GM19372 (cell line): Measurements from ENCODE around the gene MICOS13.
"Not testable (repeated sequence)": the region's sequence is repeated elsewhere in the genome, so short reads cannot be mapped to it uniquely, and the experiment has no call there.

Experiments
- ATAC-seq: cut with Tn5 transposase; IDR thresholded peaks from one replicate; pipeline ENCODE4 v1.9.1; 2021; ENCODE audit warnings: mild to moderate bottlenecking, low read depth, moderate library complexity; ENCODE audit not compliant: unreplicated experiment

Gene MICOS13

DNA sequence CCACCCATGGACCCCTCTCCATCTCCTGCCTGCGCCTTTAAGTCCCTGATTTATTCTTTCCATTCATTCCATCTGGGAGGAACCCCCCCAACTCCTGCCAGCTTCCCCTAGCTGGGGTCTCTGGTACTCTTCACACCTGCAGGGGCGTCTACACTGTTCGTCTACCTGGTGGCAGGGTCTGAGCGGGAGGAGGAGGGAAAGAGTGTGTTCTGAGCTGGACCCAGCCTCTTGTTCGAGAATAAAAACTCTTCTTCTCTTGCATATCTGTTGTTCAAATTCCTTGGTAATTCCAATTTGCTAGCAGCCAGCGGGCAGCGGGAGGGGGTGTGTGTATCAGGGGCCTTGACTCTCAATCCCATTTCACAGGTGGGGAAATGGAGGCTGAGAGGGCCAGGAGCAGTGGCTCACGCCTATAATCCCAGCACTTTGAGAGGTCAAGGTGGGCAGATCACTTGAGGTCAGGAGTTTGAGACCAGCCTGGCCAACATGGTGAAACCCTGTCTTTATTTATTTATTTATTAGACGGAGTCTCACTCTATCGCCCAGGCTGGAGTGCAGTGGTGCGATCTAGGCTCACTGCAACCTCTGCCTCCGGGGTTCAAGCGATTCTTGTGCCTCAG is 8.1 kb upstream of the MICOS13 start:
- ATAC-seq: not testable (repeated sequence)

DNA sequence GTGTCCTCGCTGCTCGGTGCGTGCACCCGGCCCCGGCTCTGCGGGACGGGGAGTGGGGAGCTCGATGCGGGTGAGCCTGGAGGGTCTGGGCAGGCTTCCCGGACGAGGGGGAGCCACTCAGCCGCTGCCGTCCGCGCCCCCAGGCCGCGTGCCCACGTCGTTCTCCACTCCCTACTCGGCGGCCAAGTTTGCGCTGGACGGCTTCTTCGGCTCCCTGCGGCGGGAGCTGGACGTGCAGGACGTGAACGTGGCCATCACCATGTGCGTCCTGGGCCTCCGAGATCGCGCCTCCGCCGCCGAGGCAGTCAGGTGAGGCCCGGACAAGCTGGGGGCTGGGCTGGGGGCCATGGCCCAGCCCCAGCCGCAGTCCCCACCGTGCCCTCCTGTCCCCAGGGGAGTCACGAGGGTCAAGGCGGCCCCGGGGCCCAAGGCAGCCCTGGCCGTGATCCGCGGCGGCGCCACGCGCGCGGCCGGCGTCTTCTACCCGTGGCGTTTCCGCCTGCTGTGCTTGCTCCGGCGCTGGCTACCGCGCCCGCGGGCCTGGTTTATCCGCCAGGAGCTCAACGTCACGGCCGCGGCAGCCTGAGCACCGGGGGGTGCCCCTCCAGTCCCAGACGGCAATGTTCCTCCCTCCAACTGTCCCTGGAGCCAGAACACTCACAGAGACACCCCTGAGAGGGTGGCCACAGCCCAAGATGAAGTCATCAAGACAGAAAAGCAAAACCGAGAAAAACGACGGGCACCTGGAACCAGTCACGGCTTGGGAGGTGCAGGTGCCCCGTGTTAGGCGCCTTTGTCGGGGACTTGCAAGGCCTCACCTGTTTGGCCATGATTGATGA is 7.3 kb upstream of the MICOS13 start:
- no peak for ATAC-seq

DNA sequence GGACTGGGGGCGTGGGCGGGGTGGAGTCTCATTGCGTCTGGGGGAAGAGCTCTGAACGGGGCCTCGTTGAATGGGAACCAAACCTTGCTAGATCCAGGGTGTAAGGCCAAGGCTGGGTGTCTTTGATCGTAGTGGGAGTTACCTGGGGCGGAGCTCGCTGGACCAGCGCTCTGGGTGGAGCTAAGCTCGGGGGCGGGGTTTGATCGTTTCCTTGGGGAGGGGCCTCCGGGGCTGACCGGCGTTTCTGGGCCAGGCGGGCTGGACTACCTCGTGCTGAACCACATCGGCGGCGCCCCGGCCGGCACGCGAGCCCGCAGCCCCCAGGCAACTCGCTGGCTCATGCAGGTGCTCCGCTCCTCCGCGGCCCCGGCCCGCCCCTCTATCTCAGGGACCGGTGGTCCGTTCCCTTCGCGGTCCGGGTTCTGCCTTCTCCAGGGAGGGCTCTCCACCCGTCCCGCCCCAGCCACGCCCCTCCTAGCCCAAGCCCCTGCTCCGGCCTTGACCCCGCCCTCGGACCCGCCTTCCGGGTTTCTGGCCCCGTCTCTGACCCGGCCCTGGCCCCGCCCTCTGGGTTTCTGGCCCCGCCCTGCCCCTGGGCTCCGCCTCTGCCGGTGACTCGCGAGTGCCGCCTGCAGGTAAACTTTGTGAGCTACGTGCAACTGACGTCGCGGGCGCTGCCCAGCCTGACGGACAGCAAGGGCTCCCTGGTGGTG is 6.5 kb upstream of the MICOS13 start:
- ATAC-seq: peak; percentile 53

DNA sequence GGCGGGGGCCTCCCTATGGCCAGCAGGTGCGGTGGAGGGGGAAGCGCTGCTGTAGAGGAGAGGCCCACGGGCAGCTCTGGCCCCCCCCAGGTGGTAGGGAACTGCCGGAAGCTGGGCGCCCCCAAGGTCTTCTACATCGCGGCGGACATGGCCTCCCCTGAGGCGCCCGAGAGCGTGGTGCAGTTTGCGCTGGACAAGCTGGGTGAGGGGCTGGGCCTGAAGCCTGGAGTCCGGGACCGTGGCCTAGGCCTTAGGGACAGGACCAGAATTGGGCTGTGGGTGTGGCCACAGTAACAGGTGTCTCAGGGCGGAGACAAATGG is 6.0 kb upstream of the MICOS13 start:
- no peak for ATAC-seq

DNA sequence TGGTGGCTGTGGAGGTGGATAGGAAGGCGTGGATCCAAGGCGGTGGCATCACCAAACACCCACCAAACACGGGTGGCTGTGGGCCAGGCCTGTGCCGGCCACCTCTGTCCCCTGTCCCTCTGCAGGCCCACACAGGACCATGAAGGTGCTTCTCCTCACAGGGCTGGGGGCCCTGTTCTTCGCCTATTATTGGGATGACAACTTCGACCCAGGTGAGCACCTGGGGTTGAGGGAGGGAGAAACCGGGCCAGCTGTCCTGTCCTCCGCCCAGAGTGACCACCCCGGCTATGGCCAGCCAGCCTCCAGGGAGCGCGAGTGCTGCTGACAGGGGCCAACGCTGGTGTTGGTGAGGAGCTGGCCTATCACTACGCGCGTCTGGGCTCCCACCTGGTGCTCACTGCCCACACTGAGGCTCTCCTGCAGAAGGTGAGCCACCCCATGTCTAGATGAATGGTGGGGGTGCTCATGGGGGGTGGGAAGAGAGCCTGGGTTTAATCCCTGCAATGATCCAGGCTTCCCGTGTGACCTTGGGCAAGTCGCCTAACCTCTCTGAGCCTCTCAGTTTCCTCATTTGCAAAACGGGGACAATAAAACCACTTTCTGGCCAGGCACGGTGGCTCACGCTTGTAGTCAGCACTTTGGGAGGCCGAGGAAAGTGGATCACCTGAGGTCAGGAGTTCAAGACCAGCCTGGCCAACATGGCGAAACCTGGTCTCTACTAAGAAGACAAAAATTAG is 4.5 kb upstream of the MICOS13 start:
- ATAC-seq: no peak

DNA sequence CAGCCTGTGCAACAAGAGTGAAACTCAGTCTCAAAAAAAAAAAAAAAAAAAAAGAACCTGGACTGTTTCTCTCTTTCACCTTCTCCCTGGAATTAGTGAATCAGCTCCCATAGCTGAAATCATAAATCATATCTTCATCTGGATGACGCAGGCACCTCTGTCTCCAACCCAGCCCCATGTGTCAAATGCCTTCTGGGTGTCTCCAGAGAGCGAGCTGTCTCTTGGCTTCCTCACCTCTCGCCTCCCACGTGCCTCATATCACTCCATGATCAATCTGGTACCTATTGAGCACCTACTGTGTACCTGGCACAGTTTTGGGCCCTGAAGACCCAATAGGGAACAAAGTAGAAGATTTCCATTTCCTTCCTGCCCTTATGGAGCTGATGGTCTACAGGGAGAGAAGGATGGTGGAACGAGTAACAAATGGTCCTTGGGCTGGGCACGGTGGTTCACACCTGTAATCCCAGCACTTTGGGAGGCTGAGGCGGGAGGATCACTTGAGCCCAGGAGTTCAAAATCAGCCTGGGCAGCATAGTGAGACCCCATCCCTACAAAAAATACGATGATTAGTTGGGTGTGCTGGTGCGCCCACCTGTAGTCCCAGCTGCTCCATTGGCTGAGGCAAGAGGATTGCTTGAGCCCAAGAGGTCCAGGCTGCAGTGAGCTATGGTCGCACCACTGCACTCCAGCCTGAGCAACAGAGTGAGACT is 3.0 kb upstream of the MICOS13 start:
- ATAC-seq: no peak

DNA sequence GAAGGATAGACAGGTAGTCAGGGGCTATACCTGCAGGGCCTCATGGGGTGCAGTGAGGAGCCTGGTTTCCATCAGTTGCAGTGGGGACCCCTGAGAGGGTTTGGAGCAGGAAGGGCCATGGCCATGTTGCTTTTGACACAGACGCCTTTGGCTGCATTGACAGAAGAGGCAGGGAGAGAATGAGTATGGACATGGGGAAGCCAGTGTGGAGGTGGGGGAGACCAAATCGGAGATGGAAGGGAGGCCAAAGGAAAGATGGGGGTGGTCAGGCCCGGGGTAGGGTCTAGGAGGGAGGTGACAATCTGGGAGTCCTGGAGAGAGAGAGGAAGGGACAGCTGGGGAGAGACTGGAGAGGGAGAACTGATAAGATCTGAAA is 1.8 kb upstream of the MICOS13 start:
- ATAC-seq: no peak

DNA sequence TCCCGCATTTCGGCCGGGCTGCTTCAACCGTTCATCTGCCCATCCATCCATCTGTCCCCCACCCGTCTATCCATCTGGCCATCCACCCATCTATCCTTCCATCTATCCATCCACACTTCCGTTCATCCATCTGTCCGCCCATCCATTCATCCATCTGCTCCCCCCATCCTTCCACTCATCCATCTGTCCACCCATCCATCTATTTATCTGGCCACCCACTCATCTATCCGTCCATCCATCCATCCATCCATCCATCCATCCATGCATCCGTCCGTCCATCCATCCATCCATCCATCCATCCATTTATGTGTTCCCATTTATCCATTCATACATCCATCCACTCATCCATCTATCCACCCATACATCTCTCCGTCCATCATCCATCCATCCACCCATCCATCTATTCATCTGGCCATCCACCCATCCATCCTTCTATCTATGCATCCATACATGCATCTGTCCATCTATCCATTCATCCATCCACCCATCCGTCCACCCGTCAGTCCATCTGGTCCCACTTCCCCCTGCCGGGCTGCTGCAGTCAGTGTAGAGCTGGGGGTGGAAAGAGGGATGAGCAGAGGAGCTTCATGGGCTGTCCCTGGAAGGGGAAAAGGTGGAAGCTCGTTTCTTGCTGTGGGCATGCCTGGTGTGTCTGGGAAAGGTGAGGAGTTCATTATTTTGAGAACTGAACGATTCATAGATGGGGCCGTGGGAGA is 1.2 kb upstream of the MICOS13 start:
- ATAC-seq: no peak

DNA sequence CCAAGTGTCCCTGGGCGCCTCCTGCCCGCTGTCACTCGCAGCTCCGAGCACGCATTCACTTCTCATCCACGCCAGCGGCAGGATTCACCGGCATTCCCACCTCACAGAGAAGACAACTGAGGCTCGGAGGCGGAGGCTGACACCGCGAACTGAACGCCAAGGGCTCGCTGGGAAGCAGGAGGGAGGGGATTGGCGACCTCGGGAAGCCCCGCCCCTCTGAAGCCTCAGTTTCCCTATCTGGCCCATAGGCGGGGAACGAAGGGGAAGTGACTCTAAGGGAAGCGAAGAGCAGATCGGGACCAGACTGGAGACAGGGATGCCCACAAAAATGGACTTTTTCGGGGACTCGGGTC is 256 bp downstream of the MICOS13 start:
- peak; percentile 1 for ATAC-seq

DNA sequence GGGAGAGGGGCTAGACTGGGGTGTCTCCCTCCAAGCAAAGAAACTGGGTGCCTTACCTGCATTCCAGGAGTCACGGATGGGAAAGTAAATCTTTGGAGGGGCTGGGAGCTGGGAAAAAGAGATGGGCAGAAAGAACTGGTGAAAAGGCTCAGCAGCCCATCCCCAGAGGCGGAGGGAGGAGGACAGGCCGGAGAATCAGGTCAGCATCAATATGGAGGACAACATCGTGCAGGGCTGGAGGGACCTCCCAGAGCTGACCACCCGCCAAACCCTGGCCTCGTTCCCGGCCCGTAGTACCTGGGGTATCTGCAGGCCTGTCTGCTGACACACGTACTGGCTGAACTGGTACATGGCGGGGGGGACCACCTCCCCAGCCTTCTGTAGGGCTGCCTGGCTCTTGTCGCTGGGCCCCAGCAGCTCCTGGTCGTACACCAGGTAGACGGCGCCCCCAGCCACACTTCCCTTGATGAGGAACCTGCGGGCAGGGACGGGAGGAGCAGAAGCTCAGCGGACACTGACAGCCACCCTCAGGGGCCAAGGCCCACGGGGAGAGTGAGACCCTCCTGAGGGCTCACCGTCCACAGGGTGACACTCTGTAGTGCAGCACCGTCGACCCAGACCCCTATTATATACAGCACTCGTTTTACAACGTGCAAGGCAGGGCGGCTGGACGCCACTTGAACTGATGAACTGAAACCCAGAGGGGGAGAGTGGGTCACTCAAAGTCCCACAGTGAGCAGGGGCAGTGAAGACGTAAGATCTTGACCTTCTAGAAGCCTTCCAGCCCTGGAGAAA is 830 bp downstream of the MICOS13 start:
- ATAC-seq: no peak

DNA sequence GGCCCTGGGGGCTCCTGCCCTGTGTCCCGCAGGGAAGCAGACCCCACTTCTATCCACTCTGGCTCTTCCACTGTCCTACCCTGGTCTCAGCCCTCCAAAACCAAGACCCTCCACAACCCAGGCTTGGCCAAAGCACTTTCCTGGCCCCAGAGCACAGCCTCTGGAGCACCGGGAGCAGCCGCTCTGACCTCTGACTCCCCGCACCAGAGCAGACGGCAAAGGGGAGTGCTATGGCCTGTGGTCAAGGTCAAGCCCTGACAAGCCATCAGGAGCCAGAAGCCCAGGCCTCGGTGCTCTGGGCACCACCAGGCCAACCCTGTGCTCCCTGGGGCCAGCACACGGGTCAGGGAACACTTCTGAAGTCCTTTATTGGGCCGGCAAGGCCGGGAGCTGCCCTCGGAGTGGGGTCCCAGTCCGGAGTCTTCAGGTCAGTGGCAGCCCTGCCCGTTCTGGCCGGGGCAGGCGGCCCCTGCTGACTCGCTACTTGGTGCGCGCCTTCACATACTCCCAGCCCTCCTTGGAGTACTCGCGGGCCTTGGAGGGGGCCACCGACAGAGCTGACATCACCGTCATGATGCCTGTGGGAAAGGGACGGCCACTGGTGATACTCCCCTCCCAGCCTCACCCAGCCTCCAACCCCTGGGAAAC is 2.1 kb downstream of the MICOS13 start:
- ATAC-seq: no peak

DNA sequence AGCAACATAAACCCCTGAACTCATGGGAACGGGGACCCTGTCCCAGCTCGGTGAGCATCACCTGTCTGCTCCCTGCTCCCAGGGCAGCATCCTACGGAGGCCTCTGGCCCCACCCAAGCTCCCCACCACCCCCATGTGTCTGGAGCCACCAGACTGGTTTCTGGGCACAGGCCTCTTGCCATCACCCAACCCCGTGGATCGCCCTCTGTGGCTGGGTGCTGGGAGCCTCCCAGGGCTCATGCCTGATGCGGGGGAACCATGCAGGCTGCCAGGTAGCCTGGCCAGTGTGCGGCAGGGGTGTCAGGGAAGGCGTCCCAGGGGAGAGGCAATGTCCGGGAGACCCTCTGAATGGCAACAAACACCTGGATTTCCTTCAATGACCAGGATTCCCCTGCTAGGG is 2.7 kb downstream of the MICOS13 start:
- no peak for ATAC-seq

DNA sequence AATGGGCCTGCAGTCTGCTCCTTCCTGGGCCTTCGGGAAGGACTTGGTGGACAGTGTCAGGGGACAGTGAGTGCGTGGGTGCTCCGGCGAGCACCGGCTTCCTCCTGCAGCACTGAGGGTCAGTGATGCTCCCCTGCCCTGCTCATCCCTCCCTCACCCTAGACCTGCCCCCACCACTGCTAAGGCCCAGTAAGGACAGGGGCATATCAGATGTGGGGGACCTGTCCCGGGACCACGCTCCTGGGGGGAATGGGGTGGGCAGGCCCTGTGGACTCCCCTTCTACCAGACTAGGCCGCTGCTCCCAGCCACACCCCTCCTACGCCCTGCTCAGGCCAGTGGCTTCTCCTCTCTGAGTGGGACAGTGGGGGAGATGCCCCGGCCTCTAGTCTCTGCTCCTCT is 3.2 kb downstream of the MICOS13 start:
- no peak for ATAC-seq

DNA sequence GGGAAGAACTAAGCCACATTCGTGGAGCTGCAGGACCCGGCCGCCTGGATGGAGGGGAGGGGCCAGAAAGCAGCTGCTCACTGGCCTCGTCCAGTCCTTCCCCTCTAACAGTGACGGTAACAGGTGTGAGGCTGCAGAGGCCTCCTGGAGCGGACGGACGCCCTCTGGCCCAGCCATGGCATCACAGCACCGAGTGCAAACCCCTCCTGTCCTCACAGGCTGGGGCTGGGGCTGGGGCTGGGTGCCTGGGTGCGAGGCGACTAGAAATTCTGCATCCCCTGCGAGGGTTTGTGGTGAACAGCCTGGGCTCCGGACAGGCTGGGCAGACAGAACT is 3.6 kb downstream of the MICOS13 start:
- ATAC-seq: no peak

DNA sequence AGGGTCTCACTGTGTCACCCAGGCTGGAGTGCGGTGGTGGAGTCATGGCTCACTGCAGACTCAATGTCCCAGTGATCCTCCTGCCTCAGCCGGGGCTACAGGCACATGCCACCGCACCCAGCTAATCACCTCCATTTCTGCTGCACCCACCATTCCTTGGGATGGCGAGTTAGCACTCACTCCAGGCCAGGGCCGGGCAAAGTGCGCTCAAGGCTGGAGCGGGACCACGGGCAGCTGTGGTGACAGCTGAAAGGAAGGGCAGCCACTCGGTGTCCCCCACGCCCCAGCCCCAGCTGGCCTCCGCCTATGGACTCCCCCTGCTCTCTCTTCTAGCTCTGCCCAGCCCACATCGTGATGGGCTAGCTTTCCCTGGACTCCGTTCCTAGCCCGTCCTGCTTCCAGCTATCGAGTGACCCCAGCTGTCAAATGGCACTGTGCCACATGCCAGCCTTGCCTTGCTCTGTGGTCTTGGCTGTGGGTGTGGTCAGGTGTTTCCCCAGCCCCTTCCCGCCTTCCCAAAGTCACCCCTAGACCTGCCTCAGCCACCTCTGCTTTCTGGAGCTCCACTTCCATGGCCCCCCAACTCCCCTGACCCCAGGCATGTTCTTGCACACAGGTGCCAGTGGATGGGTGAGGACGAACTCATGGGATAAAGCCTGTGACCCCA is 4.1 kb downstream of the MICOS13 start:
- no peak for ATAC-seq

DNA sequence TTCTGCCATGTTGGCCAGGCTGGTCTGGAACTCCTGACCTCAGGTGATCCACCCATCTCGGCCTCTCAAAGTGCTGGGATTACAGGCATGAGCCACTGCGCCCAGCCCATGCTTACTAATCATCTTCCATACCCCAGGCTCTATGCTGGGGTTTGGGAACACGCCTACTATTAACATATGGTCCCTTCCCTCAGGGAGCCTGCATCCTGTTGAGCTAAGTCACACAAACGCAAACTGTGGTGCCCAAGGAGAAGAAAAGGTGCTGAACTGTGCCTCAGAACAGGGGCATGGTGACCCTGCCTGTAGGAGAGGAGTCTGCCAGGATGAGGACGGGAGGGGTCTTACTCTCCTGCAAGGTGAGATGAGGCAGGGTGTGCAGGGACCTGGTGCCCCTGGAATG is 5.6 kb downstream of the MICOS13 start:
- ATAC-seq: no peak

DNA sequence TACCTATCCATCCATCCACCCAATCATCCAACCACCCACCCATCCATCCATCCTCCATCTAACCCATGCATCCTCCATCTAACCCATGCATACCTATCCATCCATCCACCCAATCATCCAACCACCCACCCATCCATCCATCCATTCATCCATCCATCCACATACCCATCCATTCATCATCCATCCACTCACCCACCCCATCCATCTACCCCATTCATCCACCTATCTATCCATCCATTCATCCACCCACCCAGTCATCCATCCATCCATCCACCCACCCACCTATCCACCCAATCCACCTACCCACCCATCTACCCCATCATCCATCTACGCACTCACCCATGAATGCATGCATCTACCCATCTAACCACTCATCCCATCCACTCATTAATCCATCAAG is 6.6 kb downstream of the MICOS13 start:
- no peak for ATAC-seq

DNA sequence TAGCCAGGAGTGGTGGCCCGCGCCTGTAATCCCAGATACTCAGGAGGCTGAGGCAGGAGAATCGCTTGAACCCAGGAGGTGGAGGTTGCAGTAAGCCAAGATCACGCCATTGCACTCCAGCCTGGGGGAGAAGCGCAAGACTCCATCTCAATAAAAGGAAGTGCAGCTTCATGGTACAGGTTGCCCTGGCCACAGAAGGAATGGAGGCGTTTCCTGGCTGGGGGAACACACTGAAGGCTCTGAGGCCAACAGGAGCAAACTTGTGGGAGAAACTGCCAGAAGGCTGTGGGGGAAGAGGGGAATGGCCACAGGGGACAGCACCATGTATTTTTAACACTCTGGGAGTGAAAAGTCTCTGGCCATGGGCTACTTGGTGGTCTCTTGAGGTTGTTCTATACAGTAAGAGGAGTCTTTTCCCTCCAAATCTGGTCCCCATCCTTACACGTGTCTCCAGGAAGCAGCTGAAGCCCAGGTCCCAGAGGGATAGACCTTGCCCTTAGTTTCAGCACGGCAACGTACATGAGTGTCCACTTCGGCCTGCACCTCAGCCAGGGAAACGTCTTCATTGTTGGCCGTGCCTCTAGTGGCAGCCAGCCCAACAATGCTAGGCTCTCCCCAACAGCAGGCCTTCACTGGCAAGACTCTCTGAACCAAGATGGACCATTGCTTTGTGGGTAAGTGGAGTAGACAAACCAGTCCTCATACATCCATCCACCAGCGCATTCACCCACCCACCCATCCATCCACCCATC is 7.4 kb downstream of the MICOS13 start:
- no peak for ATAC-seq
